ENCODE data around the gene EN1.

Gene EN1

DNA sequence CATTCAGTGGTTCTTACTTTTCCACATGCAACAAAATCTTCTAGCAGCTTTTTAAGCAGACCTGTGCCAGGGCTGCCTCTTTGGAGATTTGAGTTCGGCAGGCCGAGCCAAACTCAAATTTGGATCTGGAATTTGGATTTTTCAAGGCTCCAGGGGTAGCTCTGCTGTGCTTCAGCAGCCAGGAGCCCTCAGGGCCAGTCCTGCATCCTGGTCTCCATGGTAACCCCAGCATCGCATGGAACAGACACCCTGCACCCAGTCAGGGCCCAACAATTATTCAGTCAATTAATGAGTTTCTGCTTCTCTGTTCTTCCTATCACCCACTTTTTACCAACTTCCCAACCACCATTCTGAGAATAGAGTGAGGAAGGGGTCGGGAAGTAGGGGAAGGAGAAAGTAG, 30.0 kb downstream of the EN1 start:
- no peak for DNase-seq (ENCODE audit: low read depth)

DNA sequence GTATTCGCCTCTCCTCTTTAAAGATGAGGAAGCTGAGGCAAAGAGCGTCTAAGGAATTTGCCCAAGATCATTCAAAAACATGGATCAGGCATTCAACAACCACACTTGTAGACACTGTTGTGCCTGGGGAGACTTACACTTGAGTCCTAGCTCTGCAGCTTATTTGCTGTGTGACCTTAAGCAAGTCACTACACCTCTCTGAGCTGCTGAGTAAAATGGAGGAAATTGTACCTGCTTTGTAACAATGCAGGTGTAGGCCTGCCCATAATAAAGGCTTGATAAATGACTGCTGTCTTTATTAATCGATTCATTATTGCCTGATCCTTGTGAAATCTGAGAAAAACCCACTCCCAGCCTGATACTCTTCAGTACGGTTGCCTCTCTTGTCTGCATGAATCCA, 30.8 kb downstream of the EN1 start:
- no peak for DNase-seq (ENCODE audit: low read depth)

DNA sequence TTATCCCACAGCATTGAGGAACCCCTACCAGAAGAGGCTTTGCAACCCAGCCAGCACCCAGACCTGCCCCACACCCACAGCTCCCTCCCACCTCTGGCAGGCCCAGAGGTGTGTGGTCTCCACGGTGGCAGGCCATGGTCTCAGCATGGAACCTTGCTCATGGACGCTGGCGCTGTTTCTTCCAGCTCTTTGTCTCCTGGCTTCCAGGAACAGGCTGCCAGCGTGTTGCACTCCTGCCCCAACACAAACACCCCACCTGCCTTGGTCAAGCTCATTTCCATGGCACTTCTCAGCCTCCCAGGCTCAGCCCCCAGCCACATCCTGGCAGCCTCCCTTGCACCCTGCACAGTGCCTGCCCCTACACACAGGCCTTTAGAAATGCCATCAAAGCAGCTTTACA, 31.7 kb downstream of the EN1 start:
- no peak for DNase-seq (ENCODE audit: low read depth)

DNA sequence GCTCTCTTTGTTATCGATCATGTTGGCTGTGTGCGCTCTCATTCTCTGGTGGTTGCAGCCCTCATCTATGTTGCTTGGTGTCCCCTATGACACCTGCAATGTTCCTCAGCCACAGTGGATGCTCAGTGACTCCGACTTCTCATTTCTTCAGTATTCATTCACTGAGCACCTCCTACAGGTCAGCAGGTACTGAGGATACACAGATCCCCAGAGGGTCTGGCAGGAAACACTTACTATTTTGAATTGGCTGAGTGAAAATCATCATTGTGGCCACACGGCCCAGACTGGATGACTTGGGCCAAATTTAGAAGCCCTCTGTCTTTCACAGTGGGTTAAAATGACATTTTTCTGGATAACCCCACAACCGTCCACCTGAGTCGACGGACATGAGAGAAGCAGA, 32.1 kb downstream of the EN1 start:
- no peak for DNase-seq (ENCODE audit: low read depth)

DNA sequence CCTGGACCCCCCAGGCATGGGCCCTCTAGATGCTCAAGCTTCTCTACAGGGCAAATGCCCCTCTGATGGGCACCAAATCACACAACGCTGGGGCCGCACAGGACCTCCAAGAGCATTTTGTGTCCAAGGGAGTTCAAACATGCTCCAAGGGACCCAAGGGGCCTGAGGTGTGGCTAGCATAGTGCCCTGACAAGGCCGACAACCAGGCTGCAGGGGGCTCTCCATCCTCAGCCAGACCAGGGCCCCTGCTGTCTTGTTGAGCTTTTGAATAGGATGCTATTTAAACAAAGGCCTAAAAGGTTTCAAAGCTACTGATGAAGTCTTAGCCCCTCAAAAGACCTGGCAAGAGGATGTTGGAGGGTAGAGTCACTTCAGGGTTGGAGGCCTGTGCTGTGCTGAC, 33.1 kb downstream of the EN1 start:
- DNase-seq (ENCODE audit: low read depth), result no peak

DNA sequence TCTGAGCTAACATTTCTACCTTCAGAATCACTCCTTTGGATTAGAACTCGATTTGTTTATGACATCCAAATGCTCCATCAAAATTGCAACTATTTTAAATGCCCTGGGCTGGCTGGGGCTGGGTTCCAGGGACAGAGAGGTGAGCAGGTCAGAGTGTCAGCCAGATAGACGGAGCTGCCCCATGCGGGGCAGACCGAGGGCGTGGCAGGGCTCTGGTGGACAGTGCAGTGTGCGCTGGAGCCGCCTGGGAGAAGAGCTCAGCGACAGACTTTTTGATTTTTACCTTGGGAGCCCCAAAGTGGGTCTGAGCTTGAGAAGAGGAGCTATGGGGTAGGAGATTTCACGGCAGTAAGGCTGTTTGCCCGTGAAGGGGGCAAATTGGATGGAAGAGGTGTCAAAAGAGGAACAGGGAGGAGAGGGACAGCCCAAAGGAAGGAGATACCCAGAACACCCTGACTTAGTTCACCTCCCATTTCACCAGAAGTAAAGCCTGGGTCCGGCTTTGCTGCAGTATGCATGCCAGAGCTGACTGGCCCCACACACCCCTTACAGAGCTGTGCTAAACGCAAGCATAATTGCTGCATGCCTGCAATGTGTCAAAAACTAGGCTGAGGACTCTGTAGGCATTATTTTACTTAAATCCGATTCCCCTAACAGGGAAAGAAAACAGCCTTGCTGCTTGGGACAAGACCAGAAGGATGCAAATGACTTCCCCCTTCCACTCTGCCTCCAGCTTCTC, 33.7 kb downstream of the EN1 start:
- no peak for DNase-seq (ENCODE audit: low read depth)

DNA sequence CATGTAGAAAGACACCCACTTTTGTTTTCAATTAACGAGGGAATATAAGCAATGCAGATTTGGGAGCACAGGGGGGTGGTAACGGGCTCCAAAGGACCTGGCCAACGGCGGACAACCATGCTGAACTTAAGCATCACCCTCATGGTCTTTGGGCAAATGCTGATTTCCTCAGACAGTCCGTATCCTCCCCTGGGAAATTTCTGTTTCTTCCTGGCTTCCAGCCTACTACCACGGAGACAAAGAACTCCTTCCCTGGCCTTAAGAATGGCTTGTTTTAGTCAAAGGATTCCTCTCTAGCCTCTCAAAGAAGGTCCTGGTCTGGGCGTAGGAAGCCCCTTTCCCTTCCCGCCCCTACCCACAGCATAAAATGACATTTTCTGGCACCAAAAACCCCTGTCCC, 34.3 kb downstream of the EN1 start:
- no peak for DNase-seq (ENCODE audit: low read depth)

DNA sequence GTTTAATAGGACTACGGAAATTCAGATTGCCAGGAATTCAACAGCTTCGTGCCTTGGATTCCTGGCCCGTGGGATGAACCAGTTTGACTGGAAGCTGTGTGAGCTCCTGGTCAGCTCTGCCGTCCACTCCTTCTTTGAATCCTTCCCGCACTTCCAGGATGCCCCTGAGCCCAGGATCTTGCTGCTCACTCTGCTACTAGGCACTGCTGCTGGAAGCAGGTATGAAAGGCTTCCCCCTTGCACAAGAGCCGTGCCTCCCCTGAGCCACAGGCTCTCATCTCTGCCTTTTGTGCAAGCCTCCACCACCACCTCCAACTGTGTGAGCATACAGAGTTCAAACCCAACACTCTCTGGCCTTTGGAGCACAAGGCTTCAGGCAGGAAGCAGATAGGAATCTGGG, 34.9 kb downstream of the EN1 start:
- DNase-seq (ENCODE audit: low read depth), result no peak

DNA sequence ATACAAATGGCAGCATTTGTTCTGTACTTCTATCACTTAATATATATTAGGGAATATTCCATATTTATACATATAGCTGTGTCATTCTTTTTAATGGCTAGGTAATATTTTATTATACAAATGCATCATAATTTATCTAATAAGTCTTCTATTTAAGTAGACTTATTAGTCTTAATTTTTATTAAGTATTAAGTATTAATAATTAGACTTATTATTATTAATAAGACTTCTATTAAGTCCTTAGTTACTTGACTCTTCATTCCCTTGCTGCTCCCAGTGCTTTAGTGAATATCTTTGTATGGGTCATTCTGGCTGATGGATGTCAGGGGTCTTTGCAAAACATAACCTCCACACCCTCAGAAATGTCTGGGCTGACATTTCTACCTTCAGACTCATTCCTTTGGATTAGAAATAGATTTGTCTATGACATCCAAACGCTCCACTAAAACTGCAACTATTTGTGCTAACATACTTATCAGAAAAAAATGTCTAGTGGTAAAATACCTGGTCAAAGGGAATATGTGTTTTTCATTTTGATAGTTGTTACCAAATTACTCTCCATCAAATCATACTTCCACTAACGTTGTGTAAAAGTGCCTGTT, 35.8 kb downstream of the EN1 start:
- DNase-seq (ENCODE audit: low read depth), result no peak

DNA sequence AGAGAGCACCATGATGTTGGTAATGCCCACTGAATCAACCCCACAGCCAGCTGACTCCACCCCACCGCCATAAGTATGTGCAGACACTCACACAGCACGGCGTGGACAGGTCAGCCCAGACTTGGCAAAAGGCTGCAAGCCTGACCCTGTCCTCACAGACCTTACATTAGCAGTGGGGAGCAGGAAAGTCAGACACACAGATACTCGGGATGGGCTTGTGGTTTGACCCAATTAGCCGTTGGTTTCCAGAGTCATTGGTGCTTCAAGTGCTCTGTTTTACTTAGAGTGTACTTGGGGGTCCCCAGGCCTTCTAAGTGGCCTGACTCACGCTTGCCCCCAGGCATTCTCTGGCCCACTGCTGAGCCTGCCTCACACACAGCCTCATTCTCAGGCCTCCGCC, 36.7 kb downstream of the EN1 start:
- DNase-seq (ENCODE audit: low read depth), result no peak

DNA sequence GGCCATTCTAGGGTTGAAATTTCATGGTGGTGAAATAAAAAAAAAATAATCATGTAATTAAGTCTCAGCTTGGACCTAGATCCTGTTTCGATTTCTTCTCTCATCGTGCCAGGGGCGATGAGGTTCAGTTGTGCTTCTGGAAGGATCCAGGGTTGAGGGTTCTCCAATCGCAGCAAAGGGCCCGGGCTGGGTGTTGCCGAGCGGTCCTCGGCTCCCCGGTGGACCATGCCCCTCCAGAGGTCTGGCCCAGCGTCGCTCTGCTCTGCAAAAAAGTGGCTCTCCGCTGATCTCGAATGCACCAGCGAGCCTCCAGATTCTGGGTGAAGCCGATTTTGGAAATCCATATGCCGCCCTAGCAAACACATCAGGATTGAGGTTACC, 39.0 kb downstream of the EN1 start:
- DNase-seq (ENCODE audit: low read depth), result no peak

DNA sequence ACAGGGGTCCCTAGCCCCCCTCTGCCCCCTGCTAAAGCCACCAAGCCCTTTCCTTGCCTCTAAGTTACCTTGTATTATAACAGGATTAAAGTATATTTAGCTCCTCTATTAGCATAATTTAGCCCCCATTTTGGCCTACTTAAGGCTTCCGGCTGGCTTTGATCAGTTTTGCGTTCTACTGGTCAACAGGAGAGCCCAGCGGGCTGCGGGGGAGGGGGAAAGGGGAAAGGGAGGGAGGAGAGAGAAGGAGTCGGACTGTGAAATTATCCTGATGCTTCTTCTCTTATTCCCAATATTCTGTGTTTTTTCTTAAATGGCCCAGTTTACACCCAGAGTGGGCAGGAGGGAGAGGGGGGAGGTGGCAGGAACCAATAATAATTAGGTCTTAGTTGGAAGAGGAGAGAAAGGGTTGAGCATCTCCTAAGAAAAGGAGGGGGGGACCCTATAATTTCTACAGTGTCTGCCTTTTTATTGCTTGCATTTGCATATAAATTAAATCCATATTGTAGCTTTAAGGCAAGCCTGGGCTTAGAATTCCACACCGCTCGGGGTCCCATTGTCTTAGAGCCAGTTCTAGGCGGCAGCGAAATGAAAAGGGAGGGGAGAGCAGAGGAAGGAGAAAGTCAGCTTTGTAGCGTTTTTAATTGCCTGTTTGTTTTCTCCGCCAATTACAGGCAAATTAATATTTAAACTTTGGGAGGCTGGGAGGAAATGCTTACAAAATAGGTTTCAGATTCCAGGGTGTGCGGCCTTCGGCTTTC, 39.6 kb downstream of the EN1 start:
- DNase-seq (ENCODE audit: low read depth), result no peak

DNA sequence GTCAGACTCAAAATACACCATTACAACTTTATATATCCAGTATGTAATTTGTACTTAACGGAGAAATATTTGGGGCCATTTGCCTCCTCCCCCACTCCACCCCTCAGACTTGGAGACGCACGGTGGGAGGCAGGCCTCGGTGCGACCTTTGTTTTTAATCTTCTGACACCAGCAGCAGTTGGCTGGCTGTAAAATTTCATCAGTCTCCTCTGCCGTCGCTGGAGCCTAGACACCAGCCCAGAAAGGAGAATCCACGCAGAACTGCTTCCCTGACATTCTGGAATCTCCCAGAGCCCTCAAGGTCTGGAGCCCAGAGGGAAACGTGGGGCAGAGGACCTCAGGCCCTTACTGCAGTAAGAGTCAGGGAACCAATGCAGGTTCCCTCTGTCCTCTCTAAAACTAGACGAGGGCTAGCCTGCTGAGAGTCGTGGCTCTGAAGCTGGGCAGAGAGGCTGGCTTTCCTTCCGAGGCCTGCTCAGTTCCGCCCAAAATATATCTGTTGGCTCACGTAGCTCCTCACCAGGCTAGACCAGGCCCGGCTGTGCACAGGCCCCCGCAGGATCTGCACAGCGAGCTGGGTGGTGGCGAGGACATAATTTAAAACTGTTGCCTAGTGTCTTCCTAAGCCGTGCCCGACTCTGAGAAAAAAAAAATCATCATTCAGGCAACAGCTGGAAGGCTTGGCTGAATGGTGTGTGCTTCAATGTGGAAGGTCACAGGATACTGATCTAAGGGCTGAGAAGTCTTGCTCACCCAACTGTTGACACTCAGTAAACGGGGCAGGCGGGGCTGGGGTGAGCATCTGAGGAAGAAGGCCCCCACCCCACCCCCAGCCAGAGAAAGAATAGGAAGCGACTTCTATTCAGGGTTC, 40.4 kb downstream of the EN1 start:
- no peak for DNase-seq (ENCODE audit: low read depth)

DNA sequence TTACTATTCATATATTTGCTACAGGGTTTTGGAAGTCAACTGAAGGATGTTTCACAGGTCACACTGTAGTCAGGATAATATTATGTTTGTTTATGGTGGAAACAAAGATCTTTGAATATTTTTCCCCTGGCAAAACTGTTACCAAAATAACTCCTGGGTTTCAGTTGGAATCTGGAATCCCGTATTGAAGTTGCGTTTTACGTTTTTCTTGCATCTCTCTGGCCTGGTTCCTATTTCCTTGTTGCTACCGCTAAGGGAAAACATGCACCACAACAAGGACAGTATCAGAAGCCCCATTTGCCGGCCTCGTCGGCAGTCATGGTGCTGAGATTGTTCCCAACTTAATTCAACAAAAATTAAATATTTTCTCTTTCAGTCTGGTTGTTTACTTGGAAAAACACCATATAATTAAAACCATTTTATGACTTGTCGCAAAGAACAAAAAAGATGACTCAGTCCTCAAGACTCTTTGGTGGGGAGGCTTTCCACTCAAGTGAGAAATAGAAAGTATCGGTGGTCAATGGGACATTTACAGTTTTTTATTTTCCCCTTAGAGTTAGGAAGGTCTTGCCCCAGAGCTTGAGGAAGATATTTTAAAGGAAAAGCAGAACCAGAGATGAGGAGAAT, 42.3 kb downstream of the EN1 start:
- no peak for DNase-seq (ENCODE audit: low read depth)

DNA sequence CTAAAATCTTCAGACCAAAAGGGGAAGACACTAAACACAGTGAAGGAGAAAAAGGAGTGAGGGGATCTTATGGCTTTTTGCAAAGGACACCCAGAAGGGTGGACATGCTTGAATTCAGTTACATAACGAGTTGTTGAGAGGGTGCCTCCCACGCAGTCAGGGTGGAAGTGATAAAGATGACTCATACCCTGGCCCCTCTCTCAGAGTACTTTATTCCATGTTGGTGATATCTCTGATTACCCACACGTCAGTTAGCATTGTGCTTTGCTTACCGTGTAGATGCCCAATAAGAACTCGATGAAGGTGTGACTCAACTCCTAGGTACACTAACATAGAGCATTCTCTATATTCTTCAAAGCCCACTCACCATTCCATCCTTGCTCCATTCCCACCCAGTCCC, 44.4 kb downstream of the EN1 start:
- no peak for DNase-seq (ENCODE audit: low read depth)

DNA sequence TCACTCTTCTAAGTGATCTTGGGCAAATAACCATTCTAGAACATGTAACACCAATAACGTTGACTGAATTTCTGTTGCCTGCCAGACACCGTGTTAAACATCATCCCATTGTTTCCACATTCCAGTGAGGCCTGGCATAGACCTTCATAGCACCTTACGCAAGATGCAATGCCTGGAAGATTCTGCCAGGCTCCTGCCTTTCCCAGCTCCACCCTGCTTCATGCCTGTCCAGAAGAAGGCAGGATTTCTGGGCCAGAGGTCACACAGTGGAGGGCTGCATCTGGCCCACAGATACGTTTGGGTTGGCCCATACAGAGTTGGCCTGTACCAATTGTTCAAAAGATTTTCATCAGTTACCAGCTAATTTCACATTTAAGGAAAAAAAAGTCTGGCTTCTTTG, 46.3 kb downstream of the EN1 start:
- no peak for DNase-seq (ENCODE audit: low read depth)

DNA sequence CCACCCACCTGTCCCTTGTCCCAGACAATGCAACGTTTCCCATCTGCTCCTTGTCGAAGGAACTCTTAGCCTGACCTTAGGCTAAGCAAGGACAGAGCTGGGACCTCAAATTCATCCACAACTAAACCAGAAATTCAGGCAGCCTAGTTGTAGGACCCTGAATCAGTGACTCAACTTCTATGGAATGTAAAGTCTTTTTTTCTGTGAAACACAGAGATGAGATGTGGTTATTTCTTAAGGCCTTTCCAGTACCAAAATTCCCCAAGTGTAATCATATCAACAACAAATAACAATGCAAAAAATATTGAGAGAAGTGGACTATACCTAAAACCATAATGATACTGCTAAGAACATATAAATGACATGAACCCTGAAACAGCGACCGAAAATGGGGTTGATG, 46.7 kb downstream of the EN1 start:
- no peak for DNase-seq (ENCODE audit: low read depth)

DNA sequence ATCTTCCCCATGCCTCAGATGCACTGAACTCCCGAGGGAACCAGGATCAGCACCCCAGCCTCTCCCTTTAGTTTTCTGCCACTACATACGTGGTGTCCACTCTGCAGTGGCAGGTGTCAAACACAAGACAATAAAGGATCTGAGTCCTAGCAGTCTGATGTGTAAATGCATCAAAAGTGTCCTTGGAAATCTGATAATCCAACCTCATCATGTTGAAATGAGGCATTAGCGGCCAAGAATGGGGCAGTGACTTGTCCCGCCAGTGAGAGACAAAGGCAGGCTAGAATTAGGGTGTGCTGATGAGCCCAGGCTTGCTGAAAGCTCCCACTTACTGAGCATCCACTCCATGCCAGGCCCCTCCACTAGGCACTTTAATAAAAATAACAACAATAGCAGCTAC, 52.9 kb downstream of the EN1 start:
- no peak for DNase-seq (ENCODE audit: low read depth)
